Inflammatory macrophage treated with lipopolysaccharide for 1 hour (primary cell): ENCODE results near the gene CISH.
A peak's percentile ranks its signal among the peaks of the same experiment; 100 is the strongest.

ENCODE experiments used
- DNase-seq, 2 donors: peaks; one replicate each; pipeline ENCODE4 v3.0.0-alpha.2; 2020 to 2022

The CISH gene

GRCh38 chr3:50611464-50612233, at the start of gene CISH:
TSS of gene CISH (minus strand) at chr3:50611774. CDS start at chr3:50611650, 124 bp downstream.
- peak; percentile 99 to 100 for DNase-seq

DNA sequence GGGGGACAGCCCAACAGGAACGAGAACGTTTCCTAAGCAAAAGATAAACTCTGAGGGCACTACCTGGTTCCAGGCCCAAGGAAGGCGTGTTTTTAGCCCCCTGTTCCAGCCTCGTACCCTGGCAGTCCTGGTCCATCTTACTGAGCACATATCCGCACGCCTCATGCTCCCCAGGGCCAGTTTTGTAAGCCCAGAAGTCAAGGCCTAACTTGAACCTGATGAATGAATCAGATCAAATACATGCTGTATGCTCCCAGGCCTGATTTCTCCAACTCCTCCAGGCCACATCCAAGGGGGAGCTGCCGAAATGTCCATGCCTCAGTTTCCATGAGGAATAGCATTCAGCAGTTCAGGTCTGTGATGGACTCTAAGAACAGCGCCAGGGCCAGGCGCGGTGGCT, 48.8 kb upstream of the CISH start:
- no peak for DNase-seq

GRCh38 chr3:50658831-50659230, 47.3 kb upstream of the CISH start:
- DNase-seq, result no peak

DNA sequence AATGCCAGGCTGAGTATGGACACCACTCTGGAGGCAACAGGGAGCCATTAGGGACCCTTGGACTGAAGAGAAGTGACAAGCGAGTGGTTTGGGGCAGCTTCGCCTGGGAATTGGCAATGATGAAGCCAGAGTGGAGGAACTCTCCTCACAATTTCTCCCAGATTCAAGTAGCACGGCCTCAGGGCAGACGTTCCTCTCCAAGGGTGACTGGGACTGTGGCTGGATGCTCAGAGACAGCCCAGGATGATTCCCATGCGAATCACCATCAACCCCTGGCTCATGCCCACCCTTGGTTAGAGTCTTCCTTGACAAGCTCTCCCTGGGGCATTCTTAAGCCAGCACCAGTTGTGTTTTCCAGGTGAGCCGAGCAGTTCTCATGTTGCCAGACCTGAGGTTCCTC, 46.8 kb upstream of the CISH start:
- no peak for DNase-seq

GRCh38 chr3:50657816-50658215, 46.2 kb upstream of the CISH start:
- DNase-seq, result no peak

- no peak for DNase-seq
These were observed 45.8 kb upstream of the CISH start for GRCh38 chr3:50657407-50657806.

DNA sequence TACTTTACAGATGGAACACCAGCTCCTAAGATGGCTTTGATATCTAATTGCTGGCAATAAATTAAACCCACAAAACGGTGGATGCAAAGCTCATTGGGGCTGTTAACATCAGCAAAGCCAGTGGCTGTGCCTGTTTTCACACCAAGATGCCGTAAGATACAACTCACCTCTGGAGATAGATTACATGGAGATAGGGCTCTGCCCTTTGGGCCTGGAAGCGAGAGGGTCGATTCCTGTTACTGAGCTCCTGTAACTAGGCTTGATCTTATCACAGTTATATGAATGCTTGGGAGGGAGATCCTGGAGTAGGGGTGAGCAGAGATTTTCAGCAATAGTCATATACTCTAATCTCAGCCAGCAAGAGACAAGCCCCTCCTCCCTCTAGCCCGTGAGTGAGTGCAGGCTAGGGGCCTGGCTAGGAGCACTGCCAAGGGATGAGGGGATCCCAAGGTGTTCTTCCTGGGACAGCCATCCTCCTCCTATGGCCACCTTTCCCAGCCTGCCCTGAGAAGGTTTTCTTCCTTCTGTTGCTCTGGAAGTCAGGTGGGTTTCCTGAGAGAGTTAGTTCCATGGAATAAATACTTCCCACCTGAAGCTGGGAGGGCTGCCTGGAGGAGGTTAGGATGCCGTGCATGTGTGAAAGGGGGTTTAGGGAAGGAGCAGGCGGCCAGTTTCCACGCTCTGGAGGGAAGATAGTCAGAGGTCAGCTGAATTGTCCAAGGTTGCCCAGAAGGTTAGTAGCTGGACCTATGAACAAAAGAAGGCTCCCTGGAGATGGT, 45.0 kb upstream of the CISH start:
- DNase-seq, result no peak

GRCh38 chr3:50655009-50655830, 43.6 kb upstream of the CISH start:
- DNase-seq, result peak in 1 of 2 donors; percentile 63

DNA sequence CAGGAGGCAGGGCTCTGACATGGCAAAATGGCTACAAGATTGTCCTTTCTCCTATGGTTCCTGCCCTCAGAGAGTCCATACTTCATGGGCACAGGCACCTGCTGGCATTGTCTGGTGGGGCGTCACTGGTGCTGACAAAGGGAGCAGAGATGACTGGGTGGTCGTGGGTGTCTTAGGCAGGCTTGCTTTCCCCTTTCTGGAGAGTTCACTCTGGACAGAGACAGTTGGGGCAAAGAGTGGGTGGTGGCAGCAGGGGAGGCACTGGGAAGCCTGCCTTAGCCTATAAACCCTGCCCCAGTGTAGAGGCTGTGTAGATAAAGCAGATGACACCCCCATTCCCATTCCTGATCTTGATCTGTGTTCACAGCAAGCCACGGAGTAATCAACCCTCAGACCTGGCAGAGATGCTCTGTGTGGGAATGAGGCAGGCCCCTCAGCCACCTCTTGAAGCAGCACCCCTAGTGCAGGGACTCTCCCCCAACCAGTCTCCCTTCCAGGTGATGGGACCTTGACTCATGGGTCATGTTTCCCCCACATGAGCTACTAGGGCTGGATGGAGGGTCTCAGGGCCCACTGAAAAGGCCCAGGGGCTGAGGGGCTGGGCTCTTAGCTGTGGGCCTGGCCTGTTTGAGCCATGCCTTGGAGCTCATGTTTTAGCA, 42.5 kb upstream of the CISH start:
- no peak for DNase-seq

- peak in 1 of 2 donors; percentile 15 for DNase-seq
These were observed 41.1 kb upstream of the CISH start for GRCh38 chr3:50652709-50653108.

- no peak for DNase-seq
These were observed 40.5 kb upstream of the CISH start for GRCh38 chr3:50651920-50652529.

- no peak for DNase-seq
These were observed 39.9 kb upstream of the CISH start for GRCh38 chr3:50651445-50651844.

GRCh38 chr3:50650018-50650417, 38.4 kb upstream of the CISH start:
- DNase-seq, result no peak

- no peak for DNase-seq
These were observed 37.9 kb upstream of the CISH start for GRCh38 chr3:50649451-50649931.

DNA sequence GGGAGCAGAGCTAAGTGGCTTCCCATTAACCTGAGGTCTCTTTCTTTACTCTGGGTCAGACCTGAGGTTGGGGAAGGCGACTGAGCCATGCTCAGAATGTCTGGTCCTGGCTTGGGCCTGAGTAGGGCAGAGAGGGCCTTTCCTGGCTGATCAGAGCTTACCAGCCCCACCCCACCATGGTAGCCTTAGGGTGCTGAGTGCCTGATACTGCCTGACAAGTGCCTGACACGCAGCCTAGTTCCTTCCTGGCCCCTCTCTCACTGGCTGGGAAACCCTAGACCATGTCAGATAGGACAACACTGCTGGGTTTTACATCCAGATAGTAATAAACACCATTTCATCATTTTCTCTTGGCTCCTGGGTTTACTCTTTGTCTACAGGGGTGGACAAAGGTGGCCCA, 37.4 kb upstream of the CISH start:
- DNase-seq, result no peak

GRCh38 chr3:50648313-50648712, 36.7 kb upstream of the CISH start:
- DNase-seq, result no peak

DNA sequence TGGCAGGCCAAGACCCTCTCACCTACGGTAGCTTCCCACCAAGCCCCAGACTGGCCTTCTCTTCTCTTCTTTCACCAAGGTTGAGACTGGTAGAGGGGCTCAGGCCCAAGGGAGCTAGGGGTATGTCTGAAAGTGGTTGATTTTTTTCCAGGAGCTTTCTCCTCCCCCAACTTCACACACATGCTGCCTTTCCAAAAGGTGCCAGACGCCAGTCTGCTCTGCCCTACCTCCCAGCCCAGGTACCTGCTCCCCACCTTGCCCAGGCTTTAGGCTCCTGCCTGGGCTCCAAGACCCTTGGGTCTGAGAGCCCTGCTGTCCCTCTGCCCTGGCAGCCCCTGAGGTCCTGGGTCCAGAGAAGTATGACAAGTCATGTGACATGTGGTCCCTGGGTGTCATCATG, 33.8 kb upstream of the CISH start:
- no peak for DNase-seq

DNA sequence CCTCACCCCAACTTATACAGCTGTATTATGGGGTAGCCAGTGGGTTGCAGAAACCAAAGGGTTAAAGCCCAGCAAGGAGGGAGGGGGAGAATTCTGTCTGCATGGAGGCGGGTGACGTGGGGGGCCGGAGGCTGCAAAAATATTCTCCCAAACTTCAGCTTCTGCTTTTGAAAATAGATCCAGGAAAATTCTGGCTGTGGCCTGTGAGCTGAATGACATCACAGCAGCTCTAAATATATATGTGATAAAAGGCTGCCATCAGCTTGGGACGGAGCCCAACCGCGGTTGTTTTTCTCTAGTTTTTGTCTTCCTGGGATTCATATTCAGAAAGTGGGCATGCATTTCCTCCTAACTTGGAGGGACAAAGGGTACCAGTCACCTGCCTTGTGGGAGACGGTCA, 33.0 kb upstream of the CISH start:
- no peak for DNase-seq

DNA sequence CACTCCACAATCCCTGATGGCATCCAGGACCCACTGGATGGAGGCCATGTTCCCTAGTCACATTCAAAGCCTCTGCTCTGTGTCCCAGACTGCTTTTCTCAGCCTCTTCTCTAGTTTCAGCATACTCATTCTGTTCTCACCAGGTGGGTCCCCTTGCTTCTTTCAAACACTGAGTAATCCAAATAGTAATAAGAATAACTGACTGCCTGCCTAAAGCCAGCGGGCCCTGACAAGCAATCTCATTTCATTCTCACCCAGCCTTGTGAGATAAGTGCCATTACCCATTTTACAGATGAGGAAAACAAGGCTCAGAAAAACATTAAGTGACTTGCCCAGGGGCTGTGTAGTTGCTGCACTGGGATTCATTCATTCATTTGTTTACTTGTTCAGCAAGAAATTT, 30.8 kb upstream of the CISH start:
- DNase-seq, result no peak

DNA sequence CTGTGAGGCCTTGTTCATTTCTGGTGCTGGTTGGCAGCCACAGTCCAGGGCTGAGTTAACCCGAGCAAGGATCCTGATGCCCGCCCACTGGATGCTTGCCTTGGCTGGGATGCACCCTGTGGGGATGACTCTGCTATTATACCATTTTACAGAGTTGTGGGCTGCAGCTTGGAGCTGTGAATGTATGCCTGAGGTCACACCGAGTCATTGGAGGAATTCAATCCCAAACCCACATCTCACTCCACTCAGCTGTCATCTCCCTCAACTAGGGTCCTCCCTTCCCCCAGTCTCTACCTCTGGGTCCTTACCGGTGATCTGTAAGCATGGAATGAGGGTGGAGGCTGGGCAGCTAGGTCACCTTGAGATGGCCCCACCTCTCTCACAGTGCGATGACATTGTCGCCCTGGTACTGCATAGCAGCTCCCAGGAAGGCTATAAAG, 27.5 kb upstream of the CISH start:
- DNase-seq, result peak in 1 of 2 donors; percentile 49

- DNase-seq, result no peak
These were observed 26.4 kb upstream of the CISH start for GRCh38 chr3:50637945-50638344.

DNA sequence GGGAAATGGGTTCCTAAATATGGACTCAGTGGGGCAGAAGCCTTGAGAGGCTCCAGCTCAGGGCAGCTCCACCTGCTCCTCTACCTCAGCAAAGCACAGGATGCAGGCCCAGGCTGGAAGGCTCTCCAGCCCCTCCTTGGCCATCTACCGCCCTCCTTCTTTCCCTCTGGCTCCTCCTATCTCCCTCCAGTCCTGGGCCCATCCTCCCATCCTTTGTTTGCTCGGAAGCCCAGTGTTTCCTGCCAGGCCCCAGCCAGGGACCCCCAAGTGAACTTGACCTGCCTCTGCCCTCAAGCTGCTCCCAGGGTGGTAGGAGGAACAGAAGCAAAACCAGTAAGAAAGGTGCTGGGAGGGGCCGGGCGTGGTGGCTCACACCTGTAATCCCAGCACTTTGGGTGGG, 25.4 kb upstream of the CISH start:
- no peak for DNase-seq
